Measurements from ENCODE around the gene AKR1C3.

AKR1C3 gene

GRCh38 chr10:5078547-5079180 lies 15.6 kb upstream of the AKR1C3 start:
- ChIA-PET CTCF (interaction anchor here (1.4 kb wide), 1 partner anchor 264 kb away, joined by 3 read pairs; no protein-coding TSS in a partner anchor), POLR2A (no interaction called here)
- no peak overlapping the region for H3K4me3 ChIP-seq (ENCODE audit: low read depth, low read length)
- no peak for DNase-seq (ENCODE audit: low read depth, low spot score)
- TF ChIP-seq CTCF (IDR thresholded peaks at IDR 0.05; ENCODE audit: insufficient read depth, low read length, missing control alignments): no peak

- POLR2A ChIA-PET: no interaction called here
- no peak for DNase-seq (ENCODE audit: low read depth, low spot score)
- CTCF ChIA-PET: no interaction called here
- H3K4me3 ChIP-seq (ENCODE audit: low read depth, low read length): no peak overlapping the region
- no peak for TF ChIP-seq CTCF (IDR thresholded peaks at IDR 0.05; ENCODE audit: insufficient read depth, low read length, missing control alignments)
Observed at GRCh38 chr10:5079306-5079830, 14.8 kb upstream of the AKR1C3 start.

- DNase-seq (ENCODE audit: low read depth, low spot score): no peak
- POLR2A ChIA-PET: no interaction called here
- H3K4me3 ChIP-seq (ENCODE audit: low read depth, low read length): no peak overlapping the region
- CTCF ChIA-PET: no interaction called here
- TF ChIP-seq CTCF (IDR thresholded peaks at IDR 0.05; ENCODE audit: insufficient read depth, low read length, missing control alignments): no peak
Observed at GRCh38 chr10:5079836-5080235, 14.4 kb upstream of the AKR1C3 start.

- TF ChIP-seq CTCF (IDR thresholded peaks at IDR 0.05; ENCODE audit: insufficient read depth, low read length, missing control alignments): no peak
- ChIA-PET CTCF (interaction anchor here (1.2 kb wide), 1 partner anchor 13 kb away, joined by 3 read pairs; the partner anchor contains the start of gene AKR1C3), POLR2A (no interaction called here)
- H3K4me3 ChIP-seq (ENCODE audit: low read depth, low read length): no peak overlapping the region
- no peak for DNase-seq (ENCODE audit: low read depth, low spot score)
Observed at GRCh38 chr10:5081091-5081490, 13.1 kb upstream of the AKR1C3 start.

GRCh38 chr10:5088703-5089261 lies 5.4 kb upstream of the AKR1C3 start:
- ChIA-PET POLR2A (no interaction called here), CTCF (interaction anchor here (13.7 kb wide), 1 partner anchor 239 kb away, joined by 263 read pairs; no protein-coding TSS in a partner anchor)
- no peak overlapping the region for H3K4me3 ChIP-seq (ENCODE audit: low read depth, low read length)
- no peak for DNase-seq (ENCODE audit: low read depth, low spot score)
- no peak for TF ChIP-seq CTCF (IDR thresholded peaks at IDR 0.05; ENCODE audit: insufficient read depth, low read length, missing control alignments)

- TF ChIP-seq CTCF (IDR thresholded peaks at IDR 0.05; ENCODE audit: insufficient read depth, low read length, missing control alignments): peak; percentile 22
- no peak overlapping the region for H3K4me3 ChIP-seq (ENCODE audit: low read depth, low read length)
- ChIA-PET CTCF (interaction anchor here (13.7 kb wide), 1 partner anchor 240 kb away, joined by 263 read pairs; no protein-coding TSS in a partner anchor), POLR2A (no interaction called here)
- no peak for DNase-seq (ENCODE audit: low read depth, low spot score)
Observed at GRCh38 chr10:5089865-5090264, 4.3 kb upstream of the AKR1C3 start.
